VCaP (cell line): ENCODE results near the gene WWOX.

Source experiments
- H3K27ac ChIP-seq: fragments of 450-650 bp; 2 replicates; pipeline ENCODE4 v1.5.1; 2017
- CTCF ChIP-seq: fragments of 450-650 bp; conservative IDR thresholded peaks from 2 replicates; pipeline ENCODE4 v1.5.1; 2017; ENCODE audit warnings: mild to moderate bottlenecking, moderate library complexity

Gene WWOX

GRCh38 chr16:78785218-78785617, 685.8 kb downstream of the WWOX start:
- no peak overlapping the region for H3K27ac ChIP-seq
- TF ChIP-seq CTCF = no peak

- TF ChIP-seq CTCF = no peak
- no peak overlapping the region for H3K27ac ChIP-seq
These were observed 687.2 kb downstream of the WWOX start for GRCh38 chr16:78786635-78787034.

DNA sequence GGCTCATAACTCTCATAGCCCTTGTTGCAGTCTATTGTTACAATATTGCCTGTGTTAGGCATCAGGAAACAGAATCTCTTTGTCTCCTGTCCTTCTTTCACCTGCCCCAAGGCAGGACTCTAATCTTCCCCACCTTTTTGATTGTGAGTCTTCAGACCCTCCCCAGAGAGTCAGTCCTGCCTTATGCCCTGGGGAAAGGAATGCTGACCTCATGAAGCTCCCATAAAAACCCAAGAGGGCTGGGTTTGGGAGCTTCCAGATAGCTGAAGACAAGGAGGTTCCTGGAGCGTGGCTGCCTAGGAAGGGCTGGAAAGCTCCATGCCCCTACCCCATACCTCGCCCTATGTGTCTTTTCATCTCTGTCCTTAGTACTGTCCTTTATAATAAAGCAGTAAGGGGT, 688.8 kb downstream of the WWOX start:
- no peak overlapping the region for H3K27ac ChIP-seq
- no peak for TF ChIP-seq CTCF

DNA sequence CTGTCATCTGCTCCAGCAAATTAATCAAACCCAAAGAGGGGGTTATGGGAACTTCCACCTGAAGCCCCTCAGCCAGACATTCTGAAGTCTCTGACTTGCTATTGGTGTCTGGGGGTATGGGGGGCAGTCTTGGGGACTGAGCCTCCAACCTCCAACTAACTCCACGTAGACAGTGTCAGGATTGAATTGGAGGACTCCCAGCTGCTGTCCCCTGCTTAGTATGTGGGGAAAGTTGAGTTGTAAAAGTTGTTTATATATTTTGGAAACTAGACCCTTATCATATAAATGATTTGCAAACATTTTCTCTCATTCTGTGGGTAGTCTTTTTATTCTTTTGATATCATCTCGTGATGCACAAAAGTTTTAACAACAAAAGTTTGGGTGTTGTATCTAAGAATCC, 689.2 kb downstream of the WWOX start:
- no peak for TF ChIP-seq CTCF
- no peak overlapping the region for H3K27ac ChIP-seq

DNA sequence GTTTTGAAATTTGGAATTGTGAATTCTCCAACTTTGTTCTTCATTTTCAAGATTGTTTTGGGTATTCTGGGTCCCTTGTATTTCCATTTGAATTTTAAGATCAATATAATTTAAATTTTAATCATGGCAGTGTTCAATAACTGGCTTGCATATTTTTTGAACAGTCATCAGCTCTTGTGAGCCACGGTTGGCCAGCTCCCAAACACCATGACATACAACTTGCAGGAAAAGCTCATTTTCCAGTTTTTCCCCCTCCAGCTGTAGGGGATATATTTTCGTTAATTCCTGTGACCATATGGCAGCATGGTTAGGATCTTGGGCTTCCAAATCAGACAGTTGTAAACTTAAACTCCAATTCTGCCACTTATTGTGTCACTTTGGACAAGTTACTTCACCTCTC, 690.1 kb downstream of the WWOX start:
- no peak for TF ChIP-seq CTCF
- no peak overlapping the region for H3K27ac ChIP-seq

- H3K27ac ChIP-seq = no peak overlapping the region
- TF ChIP-seq CTCF = no peak
These were observed 691.6 kb downstream of the WWOX start for GRCh38 chr16:78791011-78791410.

GRCh38 chr16:78791926-78792325, 692.5 kb downstream of the WWOX start:
- H3K27ac ChIP-seq = no peak overlapping the region
- no peak for TF ChIP-seq CTCF

- no peak overlapping the region for H3K27ac ChIP-seq
- no peak for TF ChIP-seq CTCF
These were observed 693.5 kb downstream of the WWOX start for GRCh38 chr16:78792952-78793351.
